Colonic mucosa (tissue), 4 donors: ENCODE results near the gene FIBCD1. TPM values are rescaled to one million over a fixed set of nuclear protein-coding genes. Genes with fewer than 3 reads are reported as not detected.

Experiments
- DNase-seq: peaks from one replicate; pipeline ENCODE4 v3.0.0-alpha.2; 2020
- H3K27ac ChIP-seq: fragments of 200-600 bp; one replicate; pipeline ENCODE4 v1.8.0; 2021
- H3K27me3 ChIP-seq: fragments of 200-600 bp; one replicate; pipeline ENCODE4 v1.8.0; 2021
- H3K36me3 ChIP-seq: fragments of 200-600 bp; one replicate; pipeline ENCODE4 v1.8.0; 2021
- H3K4me1 ChIP-seq: fragments of 200-600 bp; one replicate; pipeline ENCODE4 v1.8.0; 2021; ENCODE audit warnings: mild to moderate bottlenecking
- H3K4me3 ChIP-seq: fragments of 200-600 bp; one replicate; pipeline ENCODE4 v1.8.0; 2021
- H3K9ac ChIP-seq, 2 donors: one replicate each; pipeline ENCODE4 v1.7.0; 2013; ENCODE audit warnings: control low read depth in 2 of 2, low read depth in 2 of 2, low read length in 2 of 2
- H3K9me3 ChIP-seq: fragments of 200-600 bp; one replicate; pipeline ENCODE4 v1.8.0; 2021
- intact Hi-C: fragments of 100-400 bp; cut with DNase I; formaldehyde crosslinking; loops from one replicate; pipeline ENCODE4 v1.14.1; 2022
- total RNA-seq, 2 donors: library from RNA; stranded (reverse); fragmentation: NEBNext Ultra II Directional in 1 of 2; extraction: Animal tissue kit (Norgen Biotek cat#: 25700) in 1 of 2; gene quantifications; one replicate each; pipeline ENCODE4 v1.2.1, GENCODE V29; 2021
- TF ChIP-seq, protein P1 (sequence below): fragments of 200-600 bp; IDR thresholded peaks from one replicate; pipeline ENCODE4 v1.8.0; 2022; ENCODE audit warnings: antibody characterized with exemption, mild to moderate bottlenecking
- donor health status: healthy.
- donor health status: DM: no; HTN: no; CAD: no.
- donor health status: DM: no; HTN: no; CAD: no.

Gene FIBCD1
- total RNA-seq, 2 donors from 2014 or later = 9.0 to 32.9 TPM

DNA sequence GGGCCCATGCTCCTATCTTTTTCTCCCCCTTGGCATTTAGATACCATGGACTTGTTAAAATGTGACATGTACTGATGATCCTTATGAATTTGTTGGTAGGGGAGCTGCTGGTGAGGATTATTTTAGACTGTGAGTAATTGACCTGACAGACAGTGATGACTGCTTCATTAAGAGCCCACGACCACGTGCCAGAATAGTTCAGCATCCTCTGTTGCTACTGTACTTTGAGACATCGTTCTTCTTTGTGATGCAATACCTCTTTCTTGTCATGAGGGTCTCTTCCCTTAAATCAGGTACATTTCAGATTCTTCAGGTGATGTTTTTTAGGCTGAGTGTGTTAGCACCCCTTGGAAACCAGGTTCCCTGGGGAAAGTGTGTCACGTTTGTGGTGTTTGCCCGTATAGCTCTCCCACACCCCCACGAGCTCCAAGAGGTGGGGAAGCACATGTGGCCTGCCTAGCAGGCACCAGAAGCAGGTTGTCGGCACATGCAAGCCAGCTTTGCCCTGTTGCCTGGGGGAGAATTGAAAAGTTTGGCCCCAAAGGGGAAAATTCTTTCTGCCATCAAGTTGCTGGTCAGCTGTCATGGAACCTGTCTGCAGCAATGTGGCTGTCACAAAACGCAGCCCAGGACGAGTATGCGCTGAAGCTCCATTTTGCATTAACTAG lies 67.5 kb downstream of the FIBCD1 start:
- intact Hi-C loops = loop anchor here (5.0 kb wide), 1 partner anchor 126 kb away; no protein-coding TSS in a partner anchor

DNA sequence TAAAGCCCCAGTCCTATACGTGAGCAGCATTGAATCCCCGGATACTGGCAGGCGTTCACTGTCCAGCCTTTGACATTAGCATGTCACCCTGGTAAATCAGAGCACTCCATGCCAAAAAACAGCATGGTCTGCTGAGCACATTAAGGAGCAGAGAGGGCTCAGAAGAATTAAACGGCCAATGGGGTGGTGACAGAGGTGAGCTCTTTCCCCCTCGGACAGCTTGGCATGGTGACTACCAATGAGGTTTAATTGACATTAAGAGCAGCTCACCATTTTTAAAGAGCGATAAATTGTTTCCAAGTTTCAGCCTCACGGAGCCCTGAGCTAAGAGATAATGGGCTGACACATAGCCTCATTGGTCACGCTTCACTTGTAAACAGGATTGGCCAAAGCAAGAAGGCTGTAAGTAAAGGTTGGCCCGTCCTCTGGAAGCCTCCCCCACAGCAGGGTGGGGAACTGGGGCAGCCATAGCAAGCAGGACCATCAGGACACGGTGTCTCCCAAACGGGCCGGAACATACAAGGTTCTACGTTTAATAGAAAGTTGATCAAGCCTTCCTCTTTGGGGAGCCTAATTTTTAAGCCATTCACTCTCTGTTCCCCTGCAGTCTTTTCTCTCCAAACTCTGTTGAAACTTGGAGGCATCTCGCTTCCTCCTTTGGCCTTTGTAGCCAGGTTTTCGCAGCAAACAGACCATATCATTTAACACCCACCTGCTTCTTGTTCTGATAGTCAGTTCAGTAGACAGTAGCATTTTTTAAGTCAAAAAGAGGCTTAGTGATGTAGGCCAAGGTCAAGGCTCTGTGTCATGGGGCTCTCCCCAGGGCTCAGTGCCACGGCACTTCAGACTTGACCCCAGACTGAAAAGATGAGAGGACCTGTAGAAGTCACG lies 68.3 kb downstream of the FIBCD1 start:
- H3K36me3 ChIP-seq = no peaks in the 10 kb centered on the region
- H3K4me3 ChIP-seq = no peak overlapping the region
- H3K27ac ChIP-seq = no peak overlapping the region
- H3K9ac ChIP-seq = no peak overlapping the region
- no peaks in the 10 kb centered on the region for H3K27me3 ChIP-seq
- intact Hi-C loops = loop anchor here (5.0 kb wide), 1 partner anchor 127 kb away; no protein-coding TSS in a partner anchor
- no peaks in the 10 kb centered on the region for H3K9me3 ChIP-seq
- TF ChIP-seq, protein P1, sequence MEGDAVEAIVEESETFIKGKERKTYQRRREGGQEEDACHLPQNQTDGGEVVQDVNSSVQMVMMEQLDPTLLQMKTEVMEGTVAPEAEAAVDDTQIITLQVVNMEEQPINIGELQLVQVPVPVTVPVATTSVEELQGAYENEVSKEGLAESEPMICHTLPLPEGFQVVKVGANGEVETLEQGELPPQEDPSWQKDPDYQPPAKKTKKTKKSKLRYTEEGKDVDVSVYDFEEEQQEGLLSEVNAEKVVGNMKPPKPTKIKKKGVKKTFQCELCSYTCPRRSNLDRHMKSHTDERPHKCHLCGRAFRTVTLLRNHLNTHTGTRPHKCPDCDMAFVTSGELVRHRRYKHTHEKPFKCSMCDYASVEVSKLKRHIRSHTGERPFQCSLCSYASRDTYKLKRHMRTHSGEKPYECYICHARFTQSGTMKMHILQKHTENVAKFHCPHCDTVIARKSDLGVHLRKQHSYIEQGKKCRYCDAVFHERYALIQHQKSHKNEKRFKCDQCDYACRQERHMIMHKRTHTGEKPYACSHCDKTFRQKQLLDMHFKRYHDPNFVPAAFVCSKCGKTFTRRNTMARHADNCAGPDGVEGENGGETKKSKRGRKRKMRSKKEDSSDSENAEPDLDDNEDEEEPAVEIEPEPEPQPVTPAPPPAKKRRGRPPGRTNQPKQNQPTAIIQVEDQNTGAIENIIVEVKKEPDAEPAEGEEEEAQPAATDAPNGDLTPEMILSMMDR = no peak
- no peaks in the 10 kb centered on the region for H3K4me1 ChIP-seq
- no peak for DNase-seq

More for the DNA sequence above, 67.5 kb downstream of the FIBCD1 start:
- Histone ChIP-seq H3K36me3 (no peaks in the 10 kb centered on the region), H3K27me3 (no peaks in the 10 kb centered on the region), H3K9me3 (no peaks in the 10 kb centered on the region), H3K4me3 (no peak overlapping the region), H3K4me1 (no peaks in the 10 kb centered on the region), H3K9ac (no peak overlapping the region), H3K27ac (no peak overlapping the region)
- TF ChIP-seq, protein P1 = no peak
- DNase-seq = no peak

DNA sequence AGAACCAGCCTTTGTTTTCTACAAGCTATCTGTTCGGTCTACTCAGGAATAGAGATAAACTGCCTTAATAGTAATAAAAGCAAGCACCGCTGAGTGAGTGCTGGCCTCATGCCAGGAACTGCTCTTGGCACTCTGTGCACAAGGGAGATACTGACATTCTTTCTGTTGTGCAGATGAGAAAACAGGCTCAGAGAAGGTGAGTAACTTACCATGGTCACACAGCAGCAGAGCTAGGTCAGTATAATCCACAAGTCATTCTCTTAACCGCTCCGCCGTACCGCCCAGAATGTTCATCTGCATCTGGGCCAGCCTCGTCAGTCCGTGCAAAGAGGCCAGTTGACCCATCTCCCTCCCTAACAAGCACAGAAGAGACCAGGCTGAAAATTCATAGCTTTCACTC lies 69.8 kb downstream of the FIBCD1 start:
- no peak for DNase-seq
- Histone ChIP-seq H3K4me1 (no peaks in the 10 kb centered on the region), H3K27me3 (no peaks in the 10 kb centered on the region), H3K4me3 (no peak overlapping the region), H3K36me3 (no peaks in the 10 kb centered on the region), H3K27ac (no peak overlapping the region), H3K9ac (no peak overlapping the region), H3K9me3 (no peaks in the 10 kb centered on the region)
- TF ChIP-seq, protein P1 = no peak
- intact Hi-C loops = loop anchor here (5.0 kb wide), 1 partner anchor 73 kb away; no protein-coding TSS in a partner anchor

DNA sequence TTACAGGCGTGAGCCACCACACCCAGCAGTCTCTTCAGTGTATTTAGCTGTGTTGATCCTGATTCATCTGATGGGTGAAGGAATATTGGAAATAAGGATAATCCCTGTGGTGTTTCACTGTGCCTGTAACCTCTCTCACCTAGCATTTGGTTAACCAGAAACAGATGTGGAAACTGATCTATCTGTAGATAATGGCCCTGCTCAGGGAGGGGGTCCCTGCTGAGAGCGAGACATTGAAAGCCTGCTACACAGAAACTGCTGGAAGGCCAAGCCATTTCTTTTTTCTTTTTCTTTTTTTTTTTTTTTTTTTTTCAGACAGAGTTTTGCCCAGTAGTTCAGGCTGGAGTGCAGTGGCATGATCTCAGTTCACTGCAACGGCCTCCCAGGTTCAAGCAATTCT lies 70.8 kb downstream of the FIBCD1 start:
- no peaks in the 10 kb centered on the region for H3K9me3 ChIP-seq
- H3K4me3 ChIP-seq = no peak overlapping the region
- H3K27ac ChIP-seq = no peak overlapping the region
- H3K27me3 ChIP-seq = no peaks in the 10 kb centered on the region
- no peak for DNase-seq
- H3K4me1 ChIP-seq = no peaks in the 10 kb centered on the region
- H3K36me3 ChIP-seq = no peaks in the 10 kb centered on the region
- no peak overlapping the region for H3K9ac ChIP-seq
- TF ChIP-seq, protein P1 = no peak
- intact Hi-C loops = loop anchor here (5.0 kb wide), 1 partner anchor 74 kb away; no protein-coding TSS in a partner anchor

DNA sequence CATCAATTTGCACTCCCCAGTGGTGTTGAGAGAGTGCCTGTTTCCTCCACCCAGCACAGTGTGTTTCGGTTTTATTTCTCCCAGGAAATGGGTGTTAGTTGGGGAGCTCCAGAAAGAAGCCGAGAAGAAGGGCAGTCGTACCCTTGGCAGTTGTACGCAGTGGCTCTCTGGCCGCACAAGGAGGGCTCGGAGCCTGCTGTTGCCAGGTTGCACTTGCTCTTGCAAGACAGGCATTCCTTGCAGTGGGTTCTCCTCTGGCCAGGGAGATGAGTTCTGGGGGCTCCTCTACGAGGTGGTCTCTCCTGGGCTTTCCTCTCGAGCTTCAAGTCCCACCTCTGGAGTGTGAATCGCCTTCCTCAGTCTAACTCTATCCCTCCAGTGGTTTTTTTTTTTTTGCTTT lies 71.5 kb downstream of the FIBCD1 start:
- TF ChIP-seq, protein P1 = no peak
- no peaks in the 10 kb centered on the region for H3K27me3 ChIP-seq
- DNase-seq = no peak
- no peak overlapping the region for H3K4me3 ChIP-seq
- H3K36me3 ChIP-seq = no peaks in the 10 kb centered on the region
- no peaks in the 10 kb centered on the region for H3K4me1 ChIP-seq
- H3K9ac ChIP-seq = no peak overlapping the region
- no peak overlapping the region for H3K27ac ChIP-seq
- intact Hi-C loops = loop anchor here (5.0 kb wide), 1 partner anchor 75 kb away; no protein-coding TSS in a partner anchor
- no peaks in the 10 kb centered on the region for H3K9me3 ChIP-seq
